ENCODE data around the gene IRF3. TPM values are rescaled to one million over a fixed set of nuclear protein-coding genes. Genes with fewer than 3 reads are reported as not detected.

Gene IRF3
- total RNA-seq, 4 donors from 2014 or later: 73.0 to 164 (median 104) TPM

GRCh38 chr19:49687150-49687549 is 21.5 kb upstream of the IRF3 start:
- no peak for TF ChIP-seq EP300 (IDR thresholded peaks at IDR 0.05; ENCODE audit: low read depth)
- TF ChIP-seq CTCF (IDR thresholded peaks at IDR 0.05): no peak
- no peak for TF ChIP-seq POLR2A (IDR thresholded peaks at IDR 0.05)
- no peak for TF ChIP-seq POLR2AphosphoS5 (IDR thresholded peaks at IDR 0.05)
- in situ Hi-C loops (cut with MboI; ENCODE audit: low pct_ligation_motif_present in 1 of 4, low pct_unique_long_range_greater_than_20kb in 1 of 4, low sequenced_read_pairs in 3 of 4): no loop called here
- H3K27me3 ChIP-seq: peaks cover 35% of the 10 kb centered on the region
- DNase-seq: no peak
- H3K4me1 ChIP-seq: peaks cover 11 to 26% (median 20%) of the 10 kb centered on the region in 4 donors
- H3K9me3 ChIP-seq: no peaks in the 10 kb centered on the region
- no peak overlapping the region for H3K27ac ChIP-seq
- intact Hi-C loops (cut with DNase I; ENCODE audit: low total_unique reads): loop anchor here (10.0 kb wide), 1 partner anchor 212 kb away; the partner anchor contains the start of gene FLT3LG
- peaks cover 0 to 10% (median 5%) of the 10 kb centered on the region in 4 donors for H3K36me3 ChIP-seq
- 80% methylated on average over 12 of the region's 12 CpGs; no CpG with 5 or more reads in 1 of the 2 donors for WGBS, 2 donors (ENCODE audit: low coverage in 1 of 2)
- no peak overlapping the region for H3K4me3 ChIP-seq

- Histone ChIP-seq H3K36me3 (peaks cover 0 to 14% (median 9%) of the 10 kb centered on the region in 4 donors), H3K4me3 (no peak overlapping the region), H3K27me3 (peaks cover 29% of the 10 kb centered on the region), H3K9me3 (no peaks in the 10 kb centered on the region), H3K27ac (no peak overlapping the region), H3K4me1 (peaks cover 11 to 25% (median 19%) of the 10 kb centered on the region in 4 donors)
- no peak for TF ChIP-seq POLR2A (IDR thresholded peaks at IDR 0.05)
- TF ChIP-seq CTCF (IDR thresholded peaks at IDR 0.05): no peak
- no peak for TF ChIP-seq POLR2AphosphoS5 (IDR thresholded peaks at IDR 0.05)
- TF ChIP-seq EP300 (IDR thresholded peaks at IDR 0.05; ENCODE audit: low read depth): no peak
- in situ Hi-C loops (cut with MboI; ENCODE audit: low pct_ligation_motif_present in 1 of 4, low pct_unique_long_range_greater_than_20kb in 1 of 4, low sequenced_read_pairs in 3 of 4): no loop called here
- intact Hi-C loops (cut with DNase I; ENCODE audit: low total_unique reads): loop anchor here (10.0 kb wide), 1 partner anchor 212 kb away; the partner anchor contains the start of gene FLT3LG
- DNase-seq: no peak
- WGBS, 2 donors (ENCODE audit: low coverage in 1 of 2): 89 to 90% methylated on average over 16 to 22 of the region's 27 CpGs
These were observed 20.9 kb upstream of the IRF3 start for GRCh38 chr19:49686503-49687088.

- no peaks in the 10 kb centered on the region for H3K9me3 ChIP-seq
- in situ Hi-C loops (cut with MboI; ENCODE audit: low pct_ligation_motif_present in 1 of 4, low pct_unique_long_range_greater_than_20kb in 1 of 4, low sequenced_read_pairs in 3 of 4): no loop called here
- 80 to 85% methylated on average over 1 to 23 of the region's 23 CpGs for WGBS, 2 donors (ENCODE audit: low coverage in 1 of 2)
These were observed 20.2 kb upstream of the IRF3 start for GRCh38 chr19:49685845-49686332.

More at GRCh38 chr19:49685845-49686332, 20.2 kb upstream of the IRF3 start:
- no peak overlapping the region for H3K4me3 ChIP-seq
- intact Hi-C loops (cut with DNase I; ENCODE audit: low total_unique reads): loop anchor here (10.0 kb wide), 1 partner anchor 211 kb away; the partner anchor contains the start of gene FLT3LG
- no peak for DNase-seq
- TF ChIP-seq POLR2A (IDR thresholded peaks at IDR 0.05): no peak
- TF ChIP-seq EP300 (IDR thresholded peaks at IDR 0.05; ENCODE audit: low read depth): no peak
- no peak for TF ChIP-seq CTCF (IDR thresholded peaks at IDR 0.05)
- no peak for TF ChIP-seq POLR2AphosphoS5 (IDR thresholded peaks at IDR 0.05)
- H3K36me3 ChIP-seq: peaks cover 0 to 16% (median 10%) of the 10 kb centered on the region in 4 donors
- no peak overlapping the region for H3K27ac ChIP-seq
- H3K27me3 ChIP-seq: peaks cover 22% of the 10 kb centered on the region
- peaks cover 14 to 20% (median 17%) of the 10 kb centered on the region in 4 donors for H3K4me1 ChIP-seq

Measured in transverse colon (tissue), 4 donors.